GM12865 (cell line): ENCODE results near the gene ADAMTS7.

Source experiments
- DNase-seq: peaks from one replicate; pipeline ENCODE4 v3.0.0; 2010; ENCODE audit warnings: low read depth
- H3K4me3 ChIP-seq: 2 replicates; pipeline ENCODE4 v1.5.1; 2011; ENCODE audit warnings: mild to moderate bottlenecking, low read depth, low read length, control low read depth
- CTCF ChIP-seq: IDR thresholded peaks from 2 replicates; pipeline ENCODE4 v1.5.1; 2011; ENCODE audit warnings: low read length, control low read depth, low read depth, inconsistent platforms; ENCODE audit not compliant: insufficient read depth; ENCODE audit errors: missing control alignments

Gene ADAMTS7

DNA sequence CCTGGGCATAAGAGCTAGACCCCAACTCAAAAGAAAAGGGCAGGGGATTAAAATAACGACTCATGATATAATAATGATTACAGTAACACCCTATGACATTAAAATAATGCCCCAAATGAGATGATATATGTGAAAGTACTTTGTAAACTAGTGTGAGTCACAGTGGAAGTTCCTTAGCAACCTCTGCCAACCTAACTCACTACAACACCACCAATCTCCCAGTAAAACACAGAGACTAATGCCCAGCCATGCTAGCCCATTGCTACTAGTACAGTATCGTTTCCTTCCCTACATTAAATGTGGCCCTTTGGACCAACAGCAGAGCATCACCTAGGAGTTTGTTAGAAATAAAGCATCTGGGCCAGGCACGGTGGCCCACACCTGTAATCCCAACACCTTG lies 11.2 kb upstream of the ADAMTS7 start:
- TF ChIP-seq CTCF = no peak
- no peak overlapping the region for H3K4me3 ChIP-seq
- DNase-seq = no peak

DNA sequence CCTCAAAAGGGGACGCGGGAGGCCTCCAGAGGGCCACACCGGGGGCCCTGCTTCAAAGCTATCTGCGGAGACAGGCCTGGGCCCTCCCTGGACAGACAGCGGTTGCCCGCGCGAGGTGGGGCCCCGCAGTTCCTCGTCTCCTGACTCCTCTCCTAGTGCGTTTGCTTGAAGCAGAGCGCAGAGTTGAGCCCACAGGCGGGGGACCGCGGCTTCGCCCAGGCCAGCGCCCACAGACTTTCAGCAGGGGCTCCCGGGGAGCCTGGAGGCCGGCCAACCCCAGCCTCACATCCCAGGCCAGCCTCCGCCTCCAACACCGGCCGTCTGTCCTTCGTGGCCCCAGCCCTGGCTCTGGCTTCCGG lies 540 bp upstream of the ADAMTS7 start:
- TF ChIP-seq CTCF = no peak

DNA sequence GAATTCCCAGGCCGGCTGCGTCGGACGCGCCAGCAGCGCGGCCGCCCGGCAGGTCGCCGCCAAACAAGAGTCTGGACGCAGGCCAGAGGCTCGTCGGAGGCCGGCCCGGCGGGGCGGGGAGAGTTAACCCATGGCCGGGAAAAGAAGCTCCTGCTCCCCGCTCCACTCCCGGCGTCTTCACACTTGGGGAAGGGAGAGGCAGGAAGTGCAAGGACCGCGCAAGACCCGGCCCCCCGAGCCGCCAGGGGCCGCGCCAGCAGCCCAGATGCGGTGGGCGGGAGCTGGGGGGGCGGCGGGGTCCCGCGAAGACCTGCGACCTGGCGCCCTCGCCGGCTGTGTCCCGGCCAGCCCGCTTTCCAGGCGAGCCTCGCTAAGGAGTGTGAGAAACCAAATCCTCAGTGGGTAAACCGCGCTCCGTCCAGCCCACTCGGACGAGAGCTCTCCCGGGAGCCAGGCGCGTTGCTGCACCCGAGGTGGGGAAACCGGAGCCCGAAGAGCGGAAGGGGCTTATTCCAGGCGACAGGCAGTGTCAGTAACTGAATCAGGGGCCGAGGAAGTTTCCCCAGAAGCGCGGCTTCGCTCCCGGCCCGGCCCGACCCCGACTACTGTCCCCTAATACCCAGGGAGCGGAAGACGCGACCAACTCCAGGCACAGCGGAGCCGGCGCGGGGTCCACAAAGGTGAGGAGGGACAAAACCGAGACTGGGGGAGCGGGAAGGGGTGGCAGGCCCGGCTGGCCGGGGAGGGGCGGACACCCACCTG lies 721 bp downstream of the ADAMTS7 start:
- peak overlapping the region; percentile 56 for H3K4me3 ChIP-seq
- no peak for TF ChIP-seq CTCF
- DNase-seq = no peak

More for the DNA sequence above, 540 bp upstream of the ADAMTS7 start:
- no peak for DNase-seq
- H3K4me3 ChIP-seq = peak overlapping the region; percentile 55

GRCh38 chr15:78810003-78810361 lies 1.3 kb downstream of the ADAMTS7 start:
- TF ChIP-seq CTCF = no peak
- no peak overlapping the region for H3K4me3 ChIP-seq
- DNase-seq = no peak

DNA sequence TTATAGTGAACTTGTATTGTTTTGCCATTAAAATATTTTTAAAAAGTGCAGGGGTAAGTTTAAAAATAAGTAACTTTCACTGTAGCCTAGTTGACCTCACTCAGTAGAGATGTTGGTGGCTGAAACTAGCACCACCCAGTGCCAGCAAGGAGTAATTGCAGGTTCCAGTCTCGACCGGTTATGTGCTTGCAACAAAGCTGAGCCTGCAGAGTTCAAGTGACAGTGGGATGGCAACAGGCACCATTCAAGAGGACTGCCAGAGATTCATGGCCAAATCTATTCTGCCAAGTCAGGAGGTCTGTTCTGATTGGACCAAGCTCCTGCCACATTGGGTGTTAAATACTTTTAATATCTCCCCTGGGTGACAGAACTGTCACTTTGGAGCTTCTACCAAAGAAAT lies 2.7 kb downstream of the ADAMTS7 start:
- peak; percentile 76 for DNase-seq
- H3K4me3 ChIP-seq = no peak overlapping the region
- peak; percentile 67 for TF ChIP-seq CTCF

- no peak for DNase-seq
- TF ChIP-seq CTCF = no peak
- H3K4me3 ChIP-seq = no peak overlapping the region
Observed at GRCh38 chr15:78807359-78807758, 3.9 kb downstream of the ADAMTS7 start.

- no peak for TF ChIP-seq CTCF
- H3K4me3 ChIP-seq = no peak overlapping the region
Observed at GRCh38 chr15:78804391-78804792, 6.9 kb downstream of the ADAMTS7 start.

More at GRCh38 chr15:78804391-78804792, 6.9 kb downstream of the ADAMTS7 start:
- no peak for DNase-seq
